GM12864 (cell line): Measurements from ENCODE around the gene MBOAT7.
"Not testable (repeated sequence)": the region's sequence is repeated elsewhere in the genome, so short reads cannot be mapped to it uniquely, and the experiment has no call there.

Experiments
- DNase-seq: peaks from one replicate; pipeline ENCODE4 v3.0.0-alpha.2; 2011; ENCODE audit warnings: low read depth
- H3K4me3 ChIP-seq: 2 replicates; pipeline ENCODE4 v1.5.1; 2011; ENCODE audit warnings: mild to moderate bottlenecking, low read depth, low read length, control low read depth
- TF ChIP-seq, protein P1 (sequence below): IDR thresholded peaks from 2 replicates; pipeline ENCODE4 v1.5.1; 2011; ENCODE audit warnings: low read depth, mild to moderate bottlenecking, moderate library complexity, low read length, control low read depth, inconsistent platforms; ENCODE audit errors: missing control alignments

The MBOAT7 gene, protein sequence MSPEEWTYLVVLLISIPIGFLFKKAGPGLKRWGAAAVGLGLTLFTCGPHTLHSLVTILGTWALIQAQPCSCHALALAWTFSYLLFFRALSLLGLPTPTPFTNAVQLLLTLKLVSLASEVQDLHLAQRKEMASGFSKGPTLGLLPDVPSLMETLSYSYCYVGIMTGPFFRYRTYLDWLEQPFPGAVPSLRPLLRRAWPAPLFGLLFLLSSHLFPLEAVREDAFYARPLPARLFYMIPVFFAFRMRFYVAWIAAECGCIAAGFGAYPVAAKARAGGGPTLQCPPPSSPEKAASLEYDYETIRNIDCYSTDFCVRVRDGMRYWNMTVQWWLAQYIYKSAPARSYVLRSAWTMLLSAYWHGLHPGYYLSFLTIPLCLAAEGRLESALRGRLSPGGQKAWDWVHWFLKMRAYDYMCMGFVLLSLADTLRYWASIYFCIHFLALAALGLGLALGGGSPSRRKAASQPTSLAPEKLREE

DNA sequence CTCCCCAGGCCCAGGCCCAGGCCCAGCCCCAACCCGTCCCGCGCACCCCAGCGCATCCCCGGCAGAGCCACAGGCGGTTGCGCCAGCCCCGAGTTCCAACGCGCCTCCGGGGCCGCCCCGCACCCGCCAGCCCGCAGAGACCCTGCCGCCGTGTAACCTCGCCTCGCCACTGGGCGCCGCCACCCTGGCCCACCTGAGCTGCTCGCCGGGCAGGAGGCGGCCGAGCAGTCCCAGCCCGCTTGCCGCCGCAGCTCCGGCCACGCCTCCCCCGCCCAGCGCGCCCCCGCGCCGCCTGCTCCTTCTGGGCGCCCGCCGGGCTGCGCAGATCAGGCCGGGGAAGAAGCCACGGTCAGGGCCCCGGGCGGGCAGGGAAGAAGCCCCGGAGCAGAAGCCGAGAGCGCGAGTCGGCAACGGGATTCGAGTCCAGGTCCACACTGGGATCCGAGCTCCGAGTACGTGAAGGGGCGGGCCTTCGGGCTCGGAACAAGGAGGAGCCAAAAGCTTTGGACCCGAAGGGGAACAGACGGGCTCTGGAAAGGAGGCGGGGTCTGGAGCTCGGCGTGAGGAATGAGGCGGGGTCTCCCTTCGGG is at the start of gene MBOAT7:
Gene MBOAT7 (minus strand): TSS at position 436 of the 590 bp plus-strand sequence. CDS start 1,072 bp downstream, outside the sequence.
- TF ChIP-seq, protein P1, sequence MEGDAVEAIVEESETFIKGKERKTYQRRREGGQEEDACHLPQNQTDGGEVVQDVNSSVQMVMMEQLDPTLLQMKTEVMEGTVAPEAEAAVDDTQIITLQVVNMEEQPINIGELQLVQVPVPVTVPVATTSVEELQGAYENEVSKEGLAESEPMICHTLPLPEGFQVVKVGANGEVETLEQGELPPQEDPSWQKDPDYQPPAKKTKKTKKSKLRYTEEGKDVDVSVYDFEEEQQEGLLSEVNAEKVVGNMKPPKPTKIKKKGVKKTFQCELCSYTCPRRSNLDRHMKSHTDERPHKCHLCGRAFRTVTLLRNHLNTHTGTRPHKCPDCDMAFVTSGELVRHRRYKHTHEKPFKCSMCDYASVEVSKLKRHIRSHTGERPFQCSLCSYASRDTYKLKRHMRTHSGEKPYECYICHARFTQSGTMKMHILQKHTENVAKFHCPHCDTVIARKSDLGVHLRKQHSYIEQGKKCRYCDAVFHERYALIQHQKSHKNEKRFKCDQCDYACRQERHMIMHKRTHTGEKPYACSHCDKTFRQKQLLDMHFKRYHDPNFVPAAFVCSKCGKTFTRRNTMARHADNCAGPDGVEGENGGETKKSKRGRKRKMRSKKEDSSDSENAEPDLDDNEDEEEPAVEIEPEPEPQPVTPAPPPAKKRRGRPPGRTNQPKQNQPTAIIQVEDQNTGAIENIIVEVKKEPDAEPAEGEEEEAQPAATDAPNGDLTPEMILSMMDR: peak; percentile 35
- H3K4me3 ChIP-seq: peak within 1 kb of the TSS; percentile 92
- DNase-seq: no peak

DNA sequence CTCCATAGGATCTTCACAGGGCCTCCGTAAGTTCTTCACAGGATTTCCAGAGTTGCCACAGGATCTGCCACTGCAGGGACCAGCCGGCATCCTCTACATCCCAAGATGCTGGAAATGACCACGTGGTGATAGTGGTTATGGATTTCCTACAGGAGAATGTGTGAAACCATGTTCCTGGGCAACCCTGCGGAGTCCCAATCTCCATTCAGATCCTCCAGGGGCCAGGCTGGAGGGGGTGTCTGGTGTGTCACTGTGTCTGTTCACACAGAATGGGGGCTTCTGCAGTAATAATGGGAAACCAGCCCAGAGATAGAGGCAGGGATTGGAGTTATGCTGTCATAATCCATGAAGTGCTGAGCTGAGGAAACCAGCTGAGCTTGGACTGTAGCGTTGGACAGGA is 44.6 kb upstream of the MBOAT7 start:
- TF ChIP-seq, protein P1: no peak
- DNase-seq: no peak
- H3K4me3 ChIP-seq: no peak overlapping the region

DNA sequence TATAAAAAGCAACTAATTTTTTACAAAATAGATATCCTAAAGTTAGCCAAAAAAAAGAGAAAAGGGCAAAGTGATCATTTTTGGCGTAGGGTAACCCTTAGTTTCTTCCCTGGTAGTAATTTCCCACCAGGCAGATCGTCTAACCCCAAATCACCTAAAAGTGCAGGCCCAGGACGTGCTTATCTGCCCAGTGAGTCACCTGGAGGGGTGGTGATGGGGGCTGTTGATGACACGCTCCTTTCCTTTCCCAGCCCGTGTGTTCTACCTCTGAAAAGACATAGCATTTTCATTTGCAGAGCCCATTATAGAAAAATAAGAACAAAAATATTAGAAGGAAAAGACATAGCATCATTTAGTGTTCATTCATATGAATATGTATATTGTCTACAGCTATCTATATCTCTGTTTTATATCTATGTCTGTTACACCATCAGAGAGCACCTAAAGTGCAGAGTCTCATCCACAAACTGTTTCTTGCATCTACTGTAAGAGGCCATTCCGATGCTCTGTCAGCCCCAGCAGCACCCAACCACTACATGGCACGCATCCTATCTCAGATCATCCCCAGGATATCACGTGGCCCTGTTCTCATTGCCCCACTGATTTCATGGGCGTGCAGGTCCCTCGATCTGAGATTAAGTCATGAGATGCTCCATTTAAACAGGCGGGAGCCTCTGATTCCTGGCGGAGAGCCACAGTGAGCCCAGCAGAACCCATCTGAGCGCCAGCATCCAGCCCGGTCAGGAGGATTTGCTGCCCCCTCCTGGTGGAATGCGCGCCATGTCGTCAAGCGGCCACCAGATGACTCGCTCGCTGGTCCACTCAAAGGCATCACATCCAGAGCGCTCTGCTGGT is 41.9 kb upstream of the MBOAT7 start:
- H3K4me3 ChIP-seq: no peak overlapping the region
- TF ChIP-seq, protein P1: peak; percentile 99
- peak; percentile 37 for DNase-seq

DNA sequence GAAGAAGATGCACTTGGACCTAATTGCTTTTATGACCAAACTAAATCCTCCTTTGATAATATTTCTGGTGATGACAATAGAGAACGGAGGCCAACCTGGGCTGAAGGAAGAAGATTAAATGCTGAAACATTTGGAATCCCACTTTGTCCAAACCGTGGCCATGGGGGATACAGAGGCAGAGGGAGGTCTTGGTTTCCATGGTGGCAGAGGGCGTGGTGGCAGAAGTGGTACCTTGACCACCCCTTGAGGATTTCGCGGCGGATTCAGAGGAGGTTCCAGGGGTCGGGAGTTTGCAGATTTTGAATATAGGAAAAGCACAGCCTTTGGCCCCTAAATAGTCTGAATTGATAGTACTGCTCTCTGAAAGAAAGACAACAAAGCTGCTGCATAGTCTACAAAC is 40.7 kb upstream of the MBOAT7 start:
- no peak overlapping the region for H3K4me3 ChIP-seq
- TF ChIP-seq, protein P1: no peak
- DNase-seq: no peak

DNA sequence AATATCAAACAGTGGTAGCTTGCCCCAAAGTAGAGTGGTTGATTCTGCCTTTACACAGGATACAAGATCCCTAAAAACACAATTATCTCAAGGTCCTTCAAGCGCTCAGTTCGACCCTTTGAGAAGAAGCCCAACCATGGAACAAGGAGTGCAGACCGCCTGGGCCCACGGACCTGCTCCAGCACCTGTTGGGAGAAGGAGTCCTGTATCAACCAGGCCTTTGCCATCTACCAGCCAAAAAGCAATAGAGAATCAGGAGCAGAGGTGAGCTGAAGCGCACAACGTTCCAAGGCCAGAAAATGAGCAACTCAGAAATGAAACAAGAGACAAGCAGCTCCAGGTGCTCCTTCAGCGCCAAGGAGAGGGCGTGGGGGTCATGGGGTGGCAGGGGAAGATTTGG is 39.8 kb upstream of the MBOAT7 start:
- DNase-seq: no peak

DNA sequence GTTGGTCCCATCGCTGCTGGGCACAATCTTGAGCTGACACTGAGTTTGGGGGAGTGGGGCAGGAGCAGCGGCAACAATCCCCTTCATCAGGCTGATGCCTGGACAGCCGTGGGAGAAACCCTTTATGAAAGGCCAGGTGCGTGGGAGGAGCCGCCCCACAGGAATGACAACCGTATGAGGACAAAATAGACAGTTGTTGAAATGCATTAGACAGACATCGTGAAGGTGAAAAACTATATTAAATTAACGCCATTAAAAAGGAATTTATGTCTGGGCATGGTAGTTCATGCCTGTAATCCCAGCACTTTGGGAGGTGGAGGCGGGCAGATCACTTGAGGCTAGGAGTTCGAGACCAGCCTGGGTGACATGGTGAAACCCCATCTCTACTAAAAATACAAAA is 35.2 kb upstream of the MBOAT7 start:
- not testable (repeated sequence) for DNase-seq

More for the DNA sequence above, 39.8 kb upstream of the MBOAT7 start:
- no peak overlapping the region for H3K4me3 ChIP-seq
- TF ChIP-seq, protein P1: no peak

DNA sequence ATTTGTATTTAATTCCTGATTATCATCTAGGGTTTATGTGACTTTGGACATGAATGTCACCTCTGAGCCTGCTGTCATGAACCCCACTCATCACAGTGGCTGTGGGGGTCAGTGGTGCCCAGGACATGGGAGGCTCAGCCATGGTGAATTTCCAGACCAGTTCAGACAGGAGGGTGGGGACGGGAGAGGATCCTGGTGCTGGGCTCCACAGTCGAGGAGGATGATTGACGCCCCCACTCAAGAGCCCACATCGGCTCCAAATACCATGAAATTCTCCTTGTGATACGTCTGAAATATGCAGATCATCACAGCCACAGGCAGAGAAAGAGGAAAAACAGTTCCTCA is 34.5 kb upstream of the MBOAT7 start:
- DNase-seq, H3K4me3 ChIP-seq: not testable (repeated sequence)

More for the DNA sequence above, 35.2 kb upstream of the MBOAT7 start:
- not testable (repeated sequence) for H3K4me3 ChIP-seq

DNA sequence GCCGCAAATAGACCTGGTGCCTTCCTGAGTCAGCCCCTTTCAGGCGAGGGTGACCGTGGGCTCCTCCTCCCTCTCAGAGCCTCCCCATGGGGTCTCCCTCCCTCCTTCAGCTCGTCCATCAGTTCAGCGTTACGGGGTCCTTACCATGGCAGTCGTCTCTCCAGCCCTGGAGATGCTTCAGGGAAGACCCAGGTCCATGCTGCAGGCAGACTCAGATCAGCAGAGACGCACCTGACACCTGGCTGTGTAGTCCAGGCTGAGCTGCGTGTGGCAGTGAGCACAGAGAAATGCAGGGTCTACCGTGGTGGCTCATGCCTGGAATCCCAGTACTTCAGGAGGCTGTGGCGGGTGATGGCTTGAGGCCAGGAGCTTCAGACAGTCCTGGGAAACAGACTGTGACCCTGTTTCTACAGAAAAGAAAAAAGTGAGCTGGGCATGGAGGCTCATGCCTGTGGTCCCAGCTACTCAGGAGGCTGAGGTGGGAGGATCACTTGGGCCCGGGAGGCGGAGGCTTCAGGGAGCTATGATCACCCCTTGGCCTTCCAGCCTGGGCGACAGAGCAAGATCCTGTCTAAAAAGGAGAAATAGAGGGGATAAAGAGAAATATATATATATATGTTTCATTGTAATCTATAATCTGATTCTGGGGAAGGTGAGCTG is 34.0 kb upstream of the MBOAT7 start:
- DNase-seq, H3K4me3 ChIP-seq: not testable (repeated sequence)

DNA sequence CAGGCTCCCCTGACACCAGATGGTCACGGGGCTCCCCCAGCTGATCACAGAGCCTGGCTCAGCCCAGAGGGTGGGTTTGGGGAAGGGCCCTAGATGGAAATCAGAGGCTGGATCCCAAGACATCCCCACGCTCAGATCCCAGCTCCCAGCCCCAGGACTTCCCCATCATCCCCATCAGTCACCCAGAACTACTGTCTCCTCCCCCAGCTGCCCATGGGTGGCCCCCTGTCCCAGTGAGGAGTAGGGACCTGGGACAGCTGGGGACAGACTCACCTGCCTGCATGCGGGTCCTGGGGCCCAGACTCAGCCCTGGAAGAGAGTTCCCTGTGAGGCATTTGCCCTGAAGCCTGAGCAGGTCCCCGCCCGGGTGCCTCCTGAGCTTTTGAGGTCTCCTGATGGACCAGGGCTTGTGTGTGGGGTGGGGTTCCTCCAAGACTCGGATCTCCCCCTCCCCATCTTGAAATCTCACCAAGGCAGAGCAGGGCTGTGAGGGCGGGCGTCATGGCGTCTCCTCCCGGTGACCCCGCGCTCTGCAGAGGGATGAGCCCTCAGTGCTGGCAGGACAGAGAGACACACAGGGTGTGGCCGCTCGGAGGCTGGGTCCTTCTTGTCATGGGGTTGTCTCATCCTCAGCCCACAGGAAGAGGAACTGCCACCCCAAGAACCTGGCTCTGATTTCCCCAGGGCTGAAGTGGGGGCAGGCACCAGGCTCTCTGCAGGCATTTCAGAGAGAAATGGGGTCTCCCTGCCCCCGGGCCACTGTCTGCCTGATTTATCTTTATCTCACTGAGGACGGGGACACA is 33.3 kb upstream of the MBOAT7 start, which contains the start of gene LILRB3:
Gene LILRB3 (minus strand): TSS at position 534 of the 803 bp plus-strand sequence. CDS start 31 bp downstream, at position 503.
- H3K4me3 ChIP-seq, DNase-seq: not testable (repeated sequence)

DNA sequence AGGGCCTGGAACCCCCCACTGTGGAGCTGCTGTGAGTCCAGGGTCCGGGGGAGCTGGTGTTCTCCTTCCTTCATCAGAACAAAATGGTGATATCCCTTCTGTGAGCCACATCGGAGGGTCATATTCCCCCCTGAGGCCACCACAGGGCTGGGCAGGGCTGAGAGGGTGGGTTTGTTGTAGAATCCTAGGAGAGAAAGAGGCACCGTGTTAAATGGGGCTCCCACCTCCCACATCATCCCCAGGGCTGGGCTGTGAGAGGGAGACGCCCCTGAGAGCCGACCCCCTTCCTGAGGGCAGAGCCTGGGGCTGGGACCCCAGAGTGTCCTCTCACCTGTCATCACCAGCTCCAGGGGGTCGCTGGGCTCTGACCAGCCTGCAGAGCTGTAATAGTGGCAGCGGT is 32.6 kb upstream of the MBOAT7 start:
- H3K4me3 ChIP-seq, DNase-seq: not testable (repeated sequence)
